ENCODE measurements around the gene TERC.

- TF ChIP-seq CTCF (conservative IDR thresholded peaks at IDR 0.05 in 1 of 2, IDR thresholded peaks at IDR 0.05 in 1 of 2; ENCODE audit: extremely low read depth in 1 of 2, insufficient read depth in 1 of 2, low read depth in 1 of 2, low read length in 2 of 2) (no peak), EZH2 (IDR thresholded peaks at IDR 0.05; ENCODE audit: borderline replicate concordance, low read length) (no peak)
These were observed 6.8 kb upstream of the TERC start for GRCh38 chr3:169771497-169772304.

Measured in mammary epithelial cell (primary cell).